Erythroblast (primary cell): ENCODE results near the gene AMH.

Experiments used
- GATA1 ChIP-seq: IDR thresholded peaks from 2 replicates; pipeline ENCODE4 v1.6.1; 2011; ENCODE audit warnings: low read depth, mild to moderate bottlenecking, control low read depth, low read length, moderate library complexity
- POLR2A ChIP-seq: IDR thresholded peaks from 2 replicates; pipeline ENCODE4 v1.6.1; 2011; ENCODE audit warnings: mild to moderate bottlenecking, low read length

DNA sequence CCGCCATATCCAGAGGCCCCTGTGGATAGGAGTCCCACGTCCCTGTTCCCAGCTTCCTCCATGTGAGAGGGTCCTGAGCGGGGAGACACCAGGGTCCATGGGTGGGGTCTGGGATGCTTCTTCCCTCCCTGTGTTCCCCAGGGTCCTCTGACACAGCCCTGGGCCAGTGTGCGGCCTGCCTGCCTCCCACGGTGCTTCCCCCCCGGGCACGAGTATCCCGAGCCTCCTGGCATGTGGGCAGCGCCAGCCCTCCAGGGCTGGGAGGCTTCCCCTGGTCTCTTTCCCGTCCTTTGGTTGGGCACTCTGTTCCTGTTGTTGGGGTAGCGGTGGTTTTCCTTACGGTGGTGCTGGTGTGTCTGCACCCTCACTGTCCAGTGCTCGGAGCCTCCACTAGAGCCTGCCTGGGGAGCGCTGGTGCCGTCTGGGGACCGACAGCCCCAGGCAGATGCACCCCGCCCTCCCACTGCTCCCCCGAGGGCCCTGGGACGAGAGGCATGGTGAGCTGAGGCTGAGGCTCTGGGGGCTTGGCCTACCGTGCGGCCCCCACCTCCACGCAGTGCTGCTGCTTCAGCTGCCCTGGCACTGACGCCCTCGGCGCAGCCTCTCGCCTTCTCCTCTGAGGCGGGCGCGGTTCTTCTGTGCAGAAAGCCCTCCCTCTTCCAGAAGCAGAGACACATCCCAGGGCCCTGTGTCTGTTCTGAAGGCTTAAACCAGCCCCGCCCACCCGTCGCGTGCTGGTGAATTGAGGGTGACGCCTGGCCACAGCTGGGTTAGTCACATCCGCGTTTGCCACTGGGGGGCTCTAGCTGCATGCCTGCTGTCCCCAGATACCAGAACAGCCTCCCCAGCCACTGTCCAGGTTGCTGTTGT lies 40.9 kb upstream of the AMH start:
- no peak for TF ChIP-seq POLR2A
- TF ChIP-seq GATA1 = no peak
